GM12872 (cell line): ENCODE data around the gene TCAIM.

Experiments
- CTCF ChIP-seq: IDR thresholded peaks from 3 replicates; pipeline ENCODE4 v1.5.1; 2011; ENCODE audit warnings: low read depth, mild to moderate bottlenecking, low read length, moderate library complexity; ENCODE audit not compliant: insufficient read depth

TCAIM gene

GRCh38 chr3:44330444-44330843 is 8.1 kb upstream of the TCAIM start:
- no peak for TF ChIP-seq CTCF

GRCh38 chr3:44334326-44334725 is 4.2 kb upstream of the TCAIM start:
- TF ChIP-seq CTCF: no peak

- 0 out of 3 replicates have a peak, but pooled peaks have one; percentile 1 for TF ChIP-seq CTCF
Observed at GRCh38 chr3:44337248-44337785, 1.2 kb upstream of the TCAIM start.

- no peak for TF ChIP-seq CTCF
Observed at GRCh38 chr3:44338828-44339127, 212 bp downstream of the TCAIM start.

GRCh38 chr3:44339181-44340057 is 853 bp downstream of the TCAIM start:
- no peak for TF ChIP-seq CTCF

- no peak for TF ChIP-seq CTCF
Observed at GRCh38 chr3:44340058-44340395, 1.5 kb downstream of the TCAIM start.

- no peak for TF ChIP-seq CTCF
Observed at GRCh38 chr3:44342176-44342790, 3.7 kb downstream of the TCAIM start.
